H1 (cell line): ENCODE data around the gene PTPRT.

Experiments used
- BRCA1 ChIP-seq: IDR thresholded peaks from 2 replicates; pipeline ENCODE4 v1.6.1; 2012; ENCODE audit warnings: low read depth, low read length, improper control_type of control experiment
- CHD2 ChIP-seq: IDR thresholded peaks from 2 replicates; pipeline ENCODE4 v1.6.1; 2012; ENCODE audit warnings: low read length, improper control_type of control experiment
- EZH2 ChIP-seq: fragments of 200-600 bp; sonication (generic); IDR thresholded peaks from 2 replicates; pipeline ENCODE4 v1.7.1; 2012; ENCODE audit warnings: low read depth, mild to moderate bottlenecking, moderate library complexity, low read length, inconsistent platforms; ENCODE audit not compliant: severe bottlenecking
- GABPA ChIP-seq: IDR thresholded peaks from 2 replicates; pipeline ENCODE4 v1.6.1; 2011; ENCODE audit warnings: mild to moderate bottlenecking, low read length, moderate library complexity, borderline replicate concordance; ENCODE audit not compliant: insufficient read depth
- NANOG ChIP-seq: IDR thresholded peaks from 2 replicates; pipeline ENCODE4 v1.6.1; 2011; ENCODE audit warnings: low read length, low read depth, mild to moderate bottlenecking, inconsistent platforms; ENCODE audit not compliant: insufficient read depth, poor library complexity, severe bottlenecking
- NRF1 ChIP-seq: IDR thresholded peaks from 2 replicates; pipeline ENCODE4 v1.6.1; 2011; ENCODE audit warnings: mild to moderate bottlenecking, low read depth, low read length, improper control_type of control experiment
- POLR2A ChIP-seq, 2 experiments: IDR thresholded peaks; 1 replicate in 1 of 2; 2 replicates in 1 of 2; pipeline ENCODE4 v1.6.1; 2011; ENCODE audit warnings: low read depth in 2 of 2, low read length in 2 of 2, mild to moderate bottlenecking in 2 of 2; ENCODE audit errors: control extremely low read depth in 1 of 2
- POLR2AphosphoS5 ChIP-seq: IDR thresholded peaks from 2 replicates; pipeline ENCODE4 v1.6.1; 2011; ENCODE audit warnings: low read depth, low read length
- RNF2 ChIP-seq: fragments of 200-900, 300-1000 bp; sonication (generic); IDR thresholded peaks from 2 replicates; pipeline ENCODE4 v1.7.1; 2016; ENCODE audit warnings: borderline replicate concordance, low read depth, mild to moderate bottlenecking, antibody characterized with exemption, low read length; ENCODE audit not compliant: poor library complexity, severe bottlenecking; ENCODE audit errors: missing control alignments
- RXRA ChIP-seq: IDR thresholded peaks from 2 replicates; pipeline ENCODE4 v1.6.1; 2011; ENCODE audit warnings: low read depth, mild to moderate bottlenecking, low read length, moderate library complexity; ENCODE audit not compliant: insufficient read depth
- SRF ChIP-seq: IDR thresholded peaks from 2 replicates; pipeline ENCODE4 v1.6.1; 2011; ENCODE audit warnings: mild to moderate bottlenecking, low read depth, low read length, moderate library complexity
- ZNF274 ChIP-seq: IDR thresholded peaks from 2 replicates; pipeline ENCODE4 v1.7.0; 2012; ENCODE audit warnings: low read length, borderline replicate concordance; ENCODE audit errors: extremely low read depth
- TF ChIP-seq, protein P1 (sequence below), 3 experiments: IDR thresholded peaks; 1 replicate in 2 of 3; 2 replicates in 1 of 3; pipeline versions ENCODE4 v1.5.1 to v1.6.1; 2011; ENCODE audit warnings: low read length in 3 of 3, mild to moderate bottlenecking in 3 of 3, inconsistent platforms in 2 of 3, low read depth in 1 of 3, moderate library complexity in 1 of 3; ENCODE audit not compliant: insufficient read depth in 1 of 3; ENCODE audit errors: control extremely low read depth in 1 of 3
- TF ChIP-seq, protein P2 (sequence below): IDR thresholded peaks from 2 replicates; pipeline ENCODE4 v1.6.1; 2012; ENCODE audit warnings: inconsistent platforms

DNA sequence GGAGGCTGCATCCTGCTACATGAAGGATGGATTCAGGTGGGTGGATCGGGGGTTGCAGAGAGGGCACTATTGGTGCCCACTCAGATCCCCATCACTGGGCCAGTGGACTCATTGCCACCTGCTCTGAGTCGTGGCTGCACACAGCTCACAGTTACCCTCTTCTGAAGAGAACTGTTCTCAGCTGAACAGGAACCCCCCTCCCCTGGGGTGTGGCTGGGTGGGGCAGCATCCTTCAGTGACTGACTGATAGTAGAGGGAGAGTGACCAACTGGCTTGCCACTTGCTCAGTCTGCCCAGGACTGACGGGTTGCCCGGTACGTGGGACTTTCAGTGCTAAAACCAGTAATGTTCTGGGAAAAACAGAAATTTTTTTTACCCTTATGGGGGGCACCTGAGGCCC lies 1077.5 kb downstream of the PTPRT start:
- TF ChIP-seq, protein P1, sequence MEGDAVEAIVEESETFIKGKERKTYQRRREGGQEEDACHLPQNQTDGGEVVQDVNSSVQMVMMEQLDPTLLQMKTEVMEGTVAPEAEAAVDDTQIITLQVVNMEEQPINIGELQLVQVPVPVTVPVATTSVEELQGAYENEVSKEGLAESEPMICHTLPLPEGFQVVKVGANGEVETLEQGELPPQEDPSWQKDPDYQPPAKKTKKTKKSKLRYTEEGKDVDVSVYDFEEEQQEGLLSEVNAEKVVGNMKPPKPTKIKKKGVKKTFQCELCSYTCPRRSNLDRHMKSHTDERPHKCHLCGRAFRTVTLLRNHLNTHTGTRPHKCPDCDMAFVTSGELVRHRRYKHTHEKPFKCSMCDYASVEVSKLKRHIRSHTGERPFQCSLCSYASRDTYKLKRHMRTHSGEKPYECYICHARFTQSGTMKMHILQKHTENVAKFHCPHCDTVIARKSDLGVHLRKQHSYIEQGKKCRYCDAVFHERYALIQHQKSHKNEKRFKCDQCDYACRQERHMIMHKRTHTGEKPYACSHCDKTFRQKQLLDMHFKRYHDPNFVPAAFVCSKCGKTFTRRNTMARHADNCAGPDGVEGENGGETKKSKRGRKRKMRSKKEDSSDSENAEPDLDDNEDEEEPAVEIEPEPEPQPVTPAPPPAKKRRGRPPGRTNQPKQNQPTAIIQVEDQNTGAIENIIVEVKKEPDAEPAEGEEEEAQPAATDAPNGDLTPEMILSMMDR (IDR thresholded peaks at IDR 0.05; ENCODE audit: control extremely low read depth in 1 of 3, insufficient read depth in 1 of 3, low read depth in 1 of 3, low read length in 3 of 3) = no peak
- no peak for TF ChIP-seq NANOG
- no peak for TF ChIP-seq POLR2AphosphoS5
- TF ChIP-seq NRF1 = no peak
- no peak for TF ChIP-seq RNF2
- TF ChIP-seq POLR2A (IDR thresholded peaks at IDR 0.05; ENCODE audit: control extremely low read depth in 1 of 2, low read depth in 2 of 2, low read length in 2 of 2) = no peak
- no peak for TF ChIP-seq ZNF274
- TF ChIP-seq CHD2 = no peak
- TF ChIP-seq EZH2 = no peak
- TF ChIP-seq, protein P2, sequence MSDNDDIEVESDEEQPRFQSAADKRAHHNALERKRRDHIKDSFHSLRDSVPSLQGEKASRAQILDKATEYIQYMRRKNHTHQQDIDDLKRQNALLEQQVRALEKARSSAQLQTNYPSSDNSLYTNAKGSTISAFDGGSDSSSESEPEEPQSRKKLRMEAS = no peak
- TF ChIP-seq RXRA = no peak
- no peak for TF ChIP-seq SRF
- no peak for TF ChIP-seq GABPA
- TF ChIP-seq BRCA1 = no peak
